Measurements from ENCODE around the gene CEP250. TPM values are rescaled to one million over a fixed set of nuclear protein-coding genes. Genes with fewer than 3 reads are reported as not detected.

The CEP250 gene
- total and polyA plus RNA-seq, 9 donors = 11.7 to 44.2 (median 25.8) TPM

DNA sequence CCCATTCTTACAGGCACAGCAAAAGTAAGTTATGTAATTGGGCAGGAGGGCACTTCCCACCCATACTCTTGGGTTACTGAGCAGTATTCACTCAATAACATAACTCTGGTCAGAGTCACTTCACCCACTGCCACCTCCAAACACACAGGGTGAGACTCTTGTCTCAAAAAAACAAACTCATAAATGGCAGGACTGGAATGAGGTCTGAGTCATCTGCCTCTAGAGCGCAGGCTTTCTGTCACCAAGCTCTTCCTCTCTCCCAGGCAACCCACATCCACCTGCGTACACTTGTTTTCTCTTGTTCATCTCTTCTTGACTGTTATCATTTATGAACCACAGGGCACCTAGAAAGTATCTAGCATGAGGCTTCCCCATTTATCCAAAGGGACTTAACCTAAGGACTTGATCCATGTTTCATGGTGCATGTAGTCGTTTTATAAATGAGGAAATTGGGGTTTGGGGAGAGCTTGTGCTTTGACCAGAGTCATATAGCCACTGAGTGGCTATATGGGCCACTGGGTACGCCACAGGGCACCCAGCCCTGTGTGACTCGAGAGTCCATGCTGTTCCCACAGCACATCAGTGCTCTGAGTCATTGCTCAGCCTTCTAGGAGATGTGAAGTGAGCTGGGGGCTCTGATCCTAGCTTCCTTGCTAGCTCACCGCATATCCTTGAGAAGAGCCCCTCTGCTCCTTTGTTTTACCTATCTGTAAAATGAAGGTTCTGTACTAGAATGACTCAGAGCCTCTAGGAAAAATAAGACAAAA, 51.7 kb downstream of the CEP250 start:
- intact Hi-C loops (cut with DNase I) = no loop called here
- DNase-seq = no peak
- Histone ChIP-seq H3K4me1 (ENCODE audit: insufficient read depth) (no peaks in the 10 kb centered on the region), H3K27me3 (no peaks in the 10 kb centered on the region), H3K36me3 (no peaks in the 10 kb centered on the region), H3K27ac (no peak overlapping the region), H3K9me3 (no peaks in the 10 kb centered on the region), H3K4me3 (no peak overlapping the region)
- TF ChIP-seq, protein P1, sequence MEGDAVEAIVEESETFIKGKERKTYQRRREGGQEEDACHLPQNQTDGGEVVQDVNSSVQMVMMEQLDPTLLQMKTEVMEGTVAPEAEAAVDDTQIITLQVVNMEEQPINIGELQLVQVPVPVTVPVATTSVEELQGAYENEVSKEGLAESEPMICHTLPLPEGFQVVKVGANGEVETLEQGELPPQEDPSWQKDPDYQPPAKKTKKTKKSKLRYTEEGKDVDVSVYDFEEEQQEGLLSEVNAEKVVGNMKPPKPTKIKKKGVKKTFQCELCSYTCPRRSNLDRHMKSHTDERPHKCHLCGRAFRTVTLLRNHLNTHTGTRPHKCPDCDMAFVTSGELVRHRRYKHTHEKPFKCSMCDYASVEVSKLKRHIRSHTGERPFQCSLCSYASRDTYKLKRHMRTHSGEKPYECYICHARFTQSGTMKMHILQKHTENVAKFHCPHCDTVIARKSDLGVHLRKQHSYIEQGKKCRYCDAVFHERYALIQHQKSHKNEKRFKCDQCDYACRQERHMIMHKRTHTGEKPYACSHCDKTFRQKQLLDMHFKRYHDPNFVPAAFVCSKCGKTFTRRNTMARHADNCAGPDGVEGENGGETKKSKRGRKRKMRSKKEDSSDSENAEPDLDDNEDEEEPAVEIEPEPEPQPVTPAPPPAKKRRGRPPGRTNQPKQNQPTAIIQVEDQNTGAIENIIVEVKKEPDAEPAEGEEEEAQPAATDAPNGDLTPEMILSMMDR (IDR thresholded peaks at IDR 0.05) = no peak
- TF ChIP-seq POLR2A (IDR thresholded peaks at IDR 0.05) (no peak), EP300 (IDR thresholded peaks at IDR 0.05) (no peak)
- 92 to 95% (median 94%) methylated on average over 6 of the region's 6 CpGs for WGBS, 3 donors

DNA sequence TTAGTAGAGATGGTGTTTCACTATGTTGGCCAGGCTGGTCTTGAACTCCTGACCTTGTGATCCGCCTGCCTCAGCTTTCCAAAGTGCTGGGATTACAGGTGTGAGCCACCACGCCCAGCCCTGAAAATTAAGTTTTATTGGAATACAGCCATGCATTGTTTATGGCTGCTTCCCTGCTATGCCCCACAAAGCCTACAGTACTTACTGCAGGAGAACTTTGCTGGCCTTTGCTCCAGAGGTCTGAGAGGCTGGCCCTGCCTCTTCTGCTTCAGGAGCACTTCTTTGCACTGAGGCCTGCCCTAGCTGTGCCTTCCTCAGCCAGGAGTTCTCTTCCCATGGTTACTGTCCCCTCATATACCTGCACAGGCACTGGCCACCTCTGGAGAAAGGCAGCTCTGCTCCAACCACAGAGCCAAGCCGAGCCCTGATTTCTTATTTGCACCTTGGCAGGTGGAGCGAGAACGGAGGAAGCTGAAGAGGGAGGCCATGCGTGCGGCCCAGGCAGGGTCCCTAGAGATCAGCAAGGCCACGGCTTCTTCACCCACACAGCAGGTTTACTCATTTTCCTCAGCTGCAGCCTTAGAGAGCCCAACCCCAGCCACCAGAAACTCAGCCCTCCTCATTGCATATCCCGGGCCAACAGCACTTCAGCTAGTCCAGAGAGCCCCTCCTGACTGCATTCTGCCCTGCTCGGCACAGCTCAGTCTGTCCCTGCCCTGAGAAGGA, 53.3 kb downstream of the CEP250 start:
- Histone ChIP-seq H3K9me3 (no peaks in the 10 kb centered on the region), H3K27me3 (no peaks in the 10 kb centered on the region), H3K4me1 (ENCODE audit: insufficient read depth) (no peaks in the 10 kb centered on the region), H3K27ac (no peak overlapping the region), H3K4me3 (no peak overlapping the region), H3K36me3 (no peaks in the 10 kb centered on the region)
- intact Hi-C loops (cut with DNase I) = no loop called here
- WGBS, 3 donors = 89 to 94% (median 93%) methylated on average over 9 to 10 of the region's 10 CpGs
- TF ChIP-seq, protein P1 (IDR thresholded peaks at IDR 0.05) = no peak
- TF ChIP-seq EP300 (IDR thresholded peaks at IDR 0.05) = no peak
- TF ChIP-seq POLR2A (IDR thresholded peaks at IDR 0.05) = no peak
- DNase-seq = no peak

DNA sequence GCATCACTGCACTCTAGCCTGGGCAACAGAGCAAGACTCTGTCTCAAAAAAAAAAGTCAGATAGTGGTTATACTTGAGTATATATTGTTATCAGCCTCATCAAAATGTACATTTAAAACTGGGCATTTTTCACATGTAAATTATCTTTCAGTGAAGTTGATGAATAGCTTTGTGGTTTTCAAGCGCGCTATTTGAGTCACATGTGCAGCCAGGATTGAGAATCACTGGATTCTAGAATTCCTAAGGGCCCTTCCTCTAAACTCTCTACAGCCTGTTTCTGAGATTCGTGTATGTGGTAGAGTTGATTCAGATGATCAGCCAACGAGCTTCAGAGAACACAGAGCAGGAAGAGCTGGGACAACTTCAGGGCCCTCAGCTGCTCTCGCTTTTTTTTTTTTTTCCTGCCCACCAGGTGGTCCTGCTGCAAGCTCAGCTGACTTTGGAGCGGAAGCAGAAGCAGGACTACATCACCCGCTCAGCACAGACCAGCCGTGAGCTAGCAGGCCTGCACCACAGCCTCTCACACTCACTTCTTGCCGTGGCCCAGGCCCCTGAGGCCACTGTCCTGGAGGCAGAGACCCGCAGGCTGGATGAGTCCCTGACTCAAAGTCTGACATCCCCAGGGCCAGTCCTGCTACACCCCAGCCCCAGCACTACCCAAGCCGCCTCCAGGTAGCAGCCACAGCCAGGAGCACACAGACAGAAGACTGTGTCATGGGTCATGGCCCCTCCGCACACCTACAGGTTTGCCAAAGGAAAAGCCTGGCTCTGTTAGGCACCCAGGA, 55.7 kb downstream of the CEP250 start:
- Histone ChIP-seq H3K9me3 (no peaks in the 10 kb centered on the region), H3K4me3 (no peak overlapping the region), H3K36me3 (no peaks in the 10 kb centered on the region), H3K4me1 (ENCODE audit: insufficient read depth) (no peaks in the 10 kb centered on the region), H3K27me3 (no peaks in the 10 kb centered on the region), H3K27ac (no peak overlapping the region)
- no peak for DNase-seq
- WGBS, 3 donors = 77 to 87% (median 79%) methylated on average over 11 to 12 of the region's 12 CpGs
- intact Hi-C loops (cut with DNase I) = no loop called here
- no peak for TF ChIP-seq EP300 (IDR thresholded peaks at IDR 0.05)
- TF ChIP-seq, protein P1 (IDR thresholded peaks at IDR 0.05) = peak in 1 of 3 donors; percentile 5

DNA sequence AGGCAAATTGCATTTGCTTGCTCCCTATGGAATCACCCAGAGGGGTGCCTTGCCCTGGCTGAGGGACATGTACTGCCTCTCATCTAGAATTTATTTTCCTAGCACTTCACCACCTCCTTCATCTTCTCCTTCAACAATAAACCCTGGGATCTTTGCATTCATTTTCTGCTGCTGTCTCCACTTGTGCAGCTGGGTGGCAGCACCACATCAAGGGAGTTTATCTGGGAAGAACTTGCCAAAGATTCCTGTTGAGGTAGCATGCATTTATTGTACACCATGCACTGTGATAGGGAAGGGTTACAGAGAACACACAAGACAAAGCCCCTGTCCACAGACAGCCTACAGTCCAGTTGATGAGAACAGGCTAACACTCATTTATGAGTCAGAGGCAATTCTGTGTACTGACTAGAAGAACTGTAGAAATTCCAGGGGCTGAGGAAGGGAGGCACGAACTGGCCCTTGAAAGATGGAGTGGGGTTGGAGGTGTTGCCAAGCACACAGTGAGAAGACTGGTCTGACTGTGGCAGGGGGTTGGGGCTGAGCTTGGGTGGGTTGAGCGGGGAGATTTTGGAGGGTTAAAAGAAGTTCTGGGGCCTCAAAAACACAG, 56.5 kb downstream of the CEP250 start:
- no peak for DNase-seq
- intact Hi-C loops (cut with DNase I) = no loop called here
- Histone ChIP-seq H3K36me3 (no peaks in the 10 kb centered on the region), H3K27me3 (no peaks in the 10 kb centered on the region), H3K27ac (no peak overlapping the region), H3K9me3 (no peaks in the 10 kb centered on the region), H3K4me1 (ENCODE audit: insufficient read depth) (no peaks in the 10 kb centered on the region), H3K4me3 (no peak overlapping the region)
- TF ChIP-seq POLR2A (IDR thresholded peaks at IDR 0.05) (no peak), EP300 (IDR thresholded peaks at IDR 0.05) (no peak)
- TF ChIP-seq, protein P1 (IDR thresholded peaks at IDR 0.05) = peak in 2 of 3 donors; percentile 31 to 33
- 80 to 89% (median 83%) methylated on average over 2 of the region's 2 CpGs for WGBS, 3 donors
